GM12891 (cell line): Measurements from ENCODE around the gene ARID4B.
"Not testable (repeated sequence)": the region's sequence is repeated elsewhere in the genome, so short reads cannot be mapped to it uniquely, and the experiment has no call there.

Experiments used
- PAX5 ChIP-seq: IDR thresholded peaks from 2 replicates; pipeline ENCODE4 v1.6.1; 2011; ENCODE audit warnings: low read length, moderate library complexity, mild to moderate bottlenecking; ENCODE audit not compliant: insufficient read depth, severe bottlenecking
- POLR2A ChIP-seq: IDR thresholded peaks from 2 replicates; pipeline ENCODE4 v1.6.1; 2011; ENCODE audit warnings: low read depth, low read length, control low read depth
- POLR2AphosphoS5 ChIP-seq: IDR thresholded peaks from 2 replicates; pipeline ENCODE4 v1.6.1; 2011; ENCODE audit warnings: low read depth, low read length, control low read depth
- POU2F2 ChIP-seq: IDR thresholded peaks from 2 replicates; pipeline ENCODE4 v1.6.1; 2011; ENCODE audit warnings: low read depth, mild to moderate bottlenecking, control low read depth, low read length, moderate library complexity
- SPI1 ChIP-seq: IDR thresholded peaks from 2 replicates; pipeline ENCODE4 v1.6.1; 2011; ENCODE audit warnings: low read depth, low read length, control low read depth
- TAF1 ChIP-seq: IDR thresholded peaks from 2 replicates; pipeline ENCODE4 v1.6.1; 2011; ENCODE audit warnings: low read depth, low read length, control low read depth

DNA sequence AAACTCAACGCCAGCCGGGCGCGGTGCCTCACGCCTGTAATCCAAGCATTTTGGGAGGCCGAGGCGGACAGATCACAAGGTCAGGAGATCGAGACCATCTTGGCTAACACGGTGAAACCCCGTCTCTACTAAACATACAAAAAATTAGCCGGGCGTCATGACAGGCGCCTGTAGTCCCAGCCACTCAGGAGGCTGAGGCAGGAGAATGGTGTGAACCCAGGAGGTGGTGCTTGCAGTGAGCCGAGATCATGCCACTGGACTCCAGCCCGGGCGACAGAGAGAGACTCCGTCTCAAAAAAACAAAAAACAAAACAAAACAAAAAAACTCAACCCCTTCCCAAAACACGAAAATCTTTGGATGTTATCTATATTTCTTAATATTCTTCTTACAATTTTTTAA is 58.0 kb downstream of the ARID4B start:
- TF ChIP-seq TAF1, POLR2A, POLR2AphosphoS5, POU2F2, SPI1, PAX5: not testable (repeated sequence)
